Left ventricle myocardium inferior (tissue), 1 donor: ENCODE results near the gene SLC39A7. TPM values are rescaled to one million over a fixed set of nuclear protein-coding genes. Genes with fewer than 3 reads are reported as not detected.

Experiments used
- DNase-seq: peaks from one replicate; pipeline ENCODE4 v3.0.0-alpha.2; 2020
- H3K27ac ChIP-seq: fragments of 200-600 bp; replicated peaks from 2 replicates; pipeline ENCODE4 v1.8.0; 2021
- H3K27me3 ChIP-seq: fragments of 200-600 bp; 2 replicates; pipeline ENCODE4 v1.8.0; 2021; ENCODE audit warnings: low read depth
- H3K36me3 ChIP-seq: fragments of 200-600 bp; 2 replicates; pipeline ENCODE4 v1.8.0; 2021
- H3K4me1 ChIP-seq: fragments of 200-600 bp; 2 replicates; pipeline ENCODE4 v1.8.0; 2021
- H3K4me3 ChIP-seq: fragments of 200-600 bp; 2 replicates; pipeline ENCODE4 v1.8.0; 2021; ENCODE audit warnings: mild to moderate bottlenecking, moderate library complexity
- H3K9me3 ChIP-seq: fragments of 200-600 bp; replicated peaks from 2 replicates; pipeline ENCODE4 v1.8.0; 2021
- CTCF ChIP-seq: fragments of 200-600 bp; IDR thresholded peaks from 2 replicates; pipeline ENCODE4 v1.8.0; 2021; ENCODE audit warnings: antibody characterized with exemption, mild to moderate bottlenecking, borderline replicate concordance
- intact Hi-C: fragments of 100-400 bp; cut with micrococcal nuclease; formaldehyde crosslinking; loops from one replicate; pipeline ENCODE4 v1.11.0; 2022
- total RNA-seq: library from RNA; stranded (reverse); fragmentation: NEBNext Ultra II Directional; extraction: Animal tissue kit (Norgen Biotek cat#: 25700); gene quantifications from one replicate; pipeline ENCODE4 v1.2.1, GENCODE V29; 2021
- donor health status: DM: no; HTN: yes; CAD: no; lungs with severe emphysema.

SLC39A7 gene
- total RNA-seq, 1 donor from 2014 or later: 50.5 TPM

- Histone ChIP-seq H3K27ac (no peak overlapping the region), H3K4me1 (no peaks in the 10 kb centered on the region), H3K4me3 (no peak overlapping the region), H3K9me3 (no peaks in the 10 kb centered on the region), H3K27me3 (peaks cover 63% of the 10 kb centered on the region), H3K36me3 (no peaks in the 10 kb centered on the region)
- DNase-seq: no peak
- no peak for TF ChIP-seq CTCF
- intact Hi-C loops: no loop called here
These were observed 41.3 kb downstream of the SLC39A7 start for GRCh38 chr6:33241968-33242367.

GRCh38 chr6:33243476-33243875 is 42.8 kb downstream of the SLC39A7 start:
- intact Hi-C loops: no loop called here
- Histone ChIP-seq H3K27me3 (peaks cover 51% of the 10 kb centered on the region), H3K9me3 (no peaks in the 10 kb centered on the region), H3K27ac (no peak overlapping the region), H3K4me1 (peaks cover 8% of the 10 kb centered on the region), H3K36me3 (no peaks in the 10 kb centered on the region), H3K4me3 (no peak overlapping the region)
- no peak for TF ChIP-seq CTCF
- DNase-seq: no peak

GRCh38 chr6:33247977-33248642 is 47.4 kb downstream of the SLC39A7 start:
- Histone ChIP-seq H3K4me1 (peaks cover 30% of the 10 kb centered on the region), H3K4me3 (peak overlapping the region; percentile 72), H3K9me3 (no peaks in the 10 kb centered on the region), H3K27ac (peak overlapping the region; percentile 96), H3K27me3 (peaks cover 13% of the 10 kb centered on the region), H3K36me3 (peaks cover 15% of the 10 kb centered on the region)
- peak; percentile 89 for DNase-seq
- intact Hi-C loops: loop anchor here (5.0 kb wide), 2 partner anchors 86 to 126 kb away; no protein-coding TSS in a partner anchor
- TF ChIP-seq CTCF: peak; percentile 99

- DNase-seq: peak; percentile 18
- H3K36me3 ChIP-seq: peaks cover 17% of the 10 kb centered on the region
- TF ChIP-seq CTCF: peak; percentile 20
- peaks cover 30% of the 10 kb centered on the region for H3K4me1 ChIP-seq
- peak overlapping the region; percentile 96 for H3K27ac ChIP-seq
- peaks cover 13% of the 10 kb centered on the region for H3K27me3 ChIP-seq
- peak overlapping the region; percentile 72 for H3K4me3 ChIP-seq
- intact Hi-C loops: loop anchor here (5.0 kb wide), 2 partner anchors 86 to 126 kb away; no protein-coding TSS in a partner anchor
- H3K9me3 ChIP-seq: no peaks in the 10 kb centered on the region
These were observed 47.9 kb downstream of the SLC39A7 start for GRCh38 chr6:33248643-33248931.

- Histone ChIP-seq H3K4me3 (peak overlapping the region; percentile 72), H3K27ac (peak overlapping the region; percentile 96), H3K4me1 (peaks cover 30% of the 10 kb centered on the region), H3K27me3 (peaks cover 13% of the 10 kb centered on the region), H3K9me3 (no peaks in the 10 kb centered on the region), H3K36me3 (peaks cover 22% of the 10 kb centered on the region)
- peak; percentile 97 for DNase-seq
- peak; percentile 35 for TF ChIP-seq CTCF
- intact Hi-C loops: loop anchor here (5.0 kb wide), 2 partner anchors 87 to 127 kb away; no protein-coding TSS in a partner anchor
These were observed 48.5 kb downstream of the SLC39A7 start for GRCh38 chr6:33248932-33249731.
